Fibroblast of pulmonary artery (primary cell): Measurements from ENCODE around the gene VWF.
"Not testable (repeated sequence)": the region's sequence is repeated elsewhere in the genome, so short reads cannot be mapped to it uniquely, and the experiment has no call there.

Experiments
- DNase-seq: peaks from one replicate; pipeline ENCODE4 v3.0.0-alpha.2; 2010; ENCODE audit warnings: low read depth
- H3K4me3 ChIP-seq: replicated peaks from 2 replicates; pipeline ENCODE4 v1.5.1; 2011; ENCODE audit warnings: low read depth, mild to moderate bottlenecking, control low read depth, low read length, moderate library complexity
- TF ChIP-seq, protein P1 (sequence below): IDR thresholded peaks from 2 replicates; pipeline ENCODE4 v1.5.1; 2011; ENCODE audit warnings: mild to moderate bottlenecking, control low read depth, low read length, inconsistent platforms; ENCODE audit errors: missing control alignments

The VWF gene

DNA sequence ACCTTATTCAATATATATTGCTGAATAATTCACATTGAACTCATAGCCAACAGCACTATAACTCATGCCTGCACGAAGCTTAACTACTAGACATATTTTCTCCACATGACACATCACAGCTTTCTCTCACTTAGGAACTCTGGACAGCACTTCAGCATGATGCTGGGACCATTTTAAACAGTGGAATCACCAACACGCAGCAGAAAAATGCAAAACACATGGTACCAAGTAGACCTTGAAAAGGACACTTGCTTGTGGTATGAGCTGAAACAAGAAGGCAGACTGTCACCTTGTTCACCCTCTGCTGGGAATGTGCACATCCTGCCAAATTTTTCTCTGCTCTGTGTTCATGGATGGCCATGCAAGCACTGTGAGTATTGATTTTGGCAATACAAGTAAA, 40.9 kb upstream of the VWF start:
- TF ChIP-seq, protein P1, sequence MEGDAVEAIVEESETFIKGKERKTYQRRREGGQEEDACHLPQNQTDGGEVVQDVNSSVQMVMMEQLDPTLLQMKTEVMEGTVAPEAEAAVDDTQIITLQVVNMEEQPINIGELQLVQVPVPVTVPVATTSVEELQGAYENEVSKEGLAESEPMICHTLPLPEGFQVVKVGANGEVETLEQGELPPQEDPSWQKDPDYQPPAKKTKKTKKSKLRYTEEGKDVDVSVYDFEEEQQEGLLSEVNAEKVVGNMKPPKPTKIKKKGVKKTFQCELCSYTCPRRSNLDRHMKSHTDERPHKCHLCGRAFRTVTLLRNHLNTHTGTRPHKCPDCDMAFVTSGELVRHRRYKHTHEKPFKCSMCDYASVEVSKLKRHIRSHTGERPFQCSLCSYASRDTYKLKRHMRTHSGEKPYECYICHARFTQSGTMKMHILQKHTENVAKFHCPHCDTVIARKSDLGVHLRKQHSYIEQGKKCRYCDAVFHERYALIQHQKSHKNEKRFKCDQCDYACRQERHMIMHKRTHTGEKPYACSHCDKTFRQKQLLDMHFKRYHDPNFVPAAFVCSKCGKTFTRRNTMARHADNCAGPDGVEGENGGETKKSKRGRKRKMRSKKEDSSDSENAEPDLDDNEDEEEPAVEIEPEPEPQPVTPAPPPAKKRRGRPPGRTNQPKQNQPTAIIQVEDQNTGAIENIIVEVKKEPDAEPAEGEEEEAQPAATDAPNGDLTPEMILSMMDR: no peak
- DNase-seq: no peak
- no peak overlapping the region for H3K4me3 ChIP-seq

DNA sequence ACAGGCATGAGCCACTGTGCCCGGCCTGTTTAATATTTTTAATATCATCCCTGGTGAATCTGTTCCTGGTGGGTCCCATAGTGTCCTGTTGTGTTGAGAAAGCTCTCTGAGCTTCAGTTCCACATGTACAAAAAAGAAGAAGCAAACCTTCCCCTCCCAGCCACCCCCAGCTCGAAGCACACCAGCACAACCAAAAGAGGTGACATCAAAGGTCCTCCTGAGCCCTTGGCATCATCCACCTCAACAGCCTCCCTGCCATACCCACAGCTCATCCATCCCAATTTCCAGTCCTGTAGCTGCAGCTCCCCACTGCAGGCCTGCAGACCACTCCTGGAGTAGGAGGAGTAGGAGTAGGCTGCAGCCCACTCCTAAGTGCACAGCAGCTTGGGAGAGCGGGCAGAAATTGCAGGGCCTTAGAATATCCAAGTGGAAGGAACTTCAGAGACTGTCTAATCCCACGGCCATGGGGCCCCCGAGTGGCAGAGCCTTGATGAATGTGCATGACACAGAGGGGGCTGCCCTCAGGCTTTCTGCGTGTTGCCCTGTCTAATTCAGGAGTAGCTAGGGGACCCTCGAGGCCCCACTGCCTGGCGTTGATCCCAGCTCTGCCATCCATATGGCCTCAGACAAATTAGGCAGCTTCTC, 39.1 kb upstream of the VWF start:
- DNase-seq: no peak
- TF ChIP-seq, protein P1: no peak
- H3K4me3 ChIP-seq: no peak overlapping the region

DNA sequence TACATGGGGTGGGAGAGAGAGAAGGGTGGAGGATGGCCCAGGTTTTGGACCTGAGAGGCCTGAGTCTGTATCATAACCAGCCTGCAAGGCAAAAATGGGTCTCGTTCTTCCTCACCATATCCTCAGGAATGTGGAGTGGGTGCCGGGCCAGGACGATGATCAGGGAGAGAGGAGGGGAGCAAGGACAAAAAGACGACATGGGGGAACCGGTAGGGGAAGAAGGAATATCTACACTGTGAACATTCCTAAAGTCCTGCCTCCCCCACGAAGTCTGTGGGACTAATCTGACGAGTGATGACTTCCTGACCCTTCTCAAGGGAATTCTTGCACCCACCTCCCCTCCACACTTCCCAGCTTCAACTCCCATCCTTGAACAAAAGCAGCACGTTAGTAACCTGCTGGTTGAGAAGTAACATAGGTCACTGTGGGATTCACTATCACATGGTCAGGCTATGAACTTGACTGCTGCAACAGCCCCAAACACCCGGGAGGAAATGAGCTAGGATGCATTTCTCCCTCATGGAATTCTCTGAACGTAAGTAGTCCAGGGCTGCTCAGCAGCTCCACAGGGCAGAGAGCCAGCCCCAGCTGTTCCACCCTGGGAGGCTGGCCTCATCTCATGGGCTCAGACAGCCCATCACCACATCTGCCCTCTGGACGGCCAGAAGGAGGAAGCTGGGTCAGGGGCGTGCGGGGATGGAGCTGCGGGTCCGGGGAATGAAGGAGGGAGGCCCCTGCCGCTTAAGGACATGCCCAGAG, 36.8 kb upstream of the VWF start:
- TF ChIP-seq, protein P1: no peak
- peak; percentile 95 for DNase-seq
- H3K4me3 ChIP-seq: no peak overlapping the region

DNA sequence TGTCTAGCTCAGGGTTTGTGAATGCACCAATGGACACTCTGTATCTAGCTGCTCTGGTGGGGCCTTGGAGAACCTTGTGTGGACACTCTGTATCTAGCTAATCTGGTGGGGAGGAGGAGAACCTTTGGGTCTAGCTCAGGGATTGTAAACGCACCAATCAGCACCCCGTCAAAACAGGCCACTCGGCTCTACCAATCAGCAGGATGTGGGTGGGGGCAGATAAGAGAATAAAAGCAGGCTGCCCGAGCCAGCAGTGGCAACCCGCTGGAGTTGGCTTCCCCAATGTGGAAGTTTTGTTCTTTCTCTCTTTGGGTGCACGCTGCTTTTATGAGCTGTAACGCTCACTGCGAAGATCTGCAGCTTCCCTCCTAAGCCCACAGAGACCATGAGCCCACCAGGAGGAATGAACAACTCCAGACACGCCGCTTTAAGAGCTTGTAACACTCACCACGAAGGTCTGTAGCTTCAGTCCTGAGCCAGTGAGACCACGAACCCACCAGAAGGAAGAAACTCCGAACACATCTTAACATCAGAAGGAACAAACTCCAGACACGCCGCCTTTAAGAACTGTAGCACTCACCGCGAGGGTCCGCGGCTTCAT, 35.7 kb upstream of the VWF start:
- DNase-seq, H3K4me3 ChIP-seq: not testable (repeated sequence)

DNA sequence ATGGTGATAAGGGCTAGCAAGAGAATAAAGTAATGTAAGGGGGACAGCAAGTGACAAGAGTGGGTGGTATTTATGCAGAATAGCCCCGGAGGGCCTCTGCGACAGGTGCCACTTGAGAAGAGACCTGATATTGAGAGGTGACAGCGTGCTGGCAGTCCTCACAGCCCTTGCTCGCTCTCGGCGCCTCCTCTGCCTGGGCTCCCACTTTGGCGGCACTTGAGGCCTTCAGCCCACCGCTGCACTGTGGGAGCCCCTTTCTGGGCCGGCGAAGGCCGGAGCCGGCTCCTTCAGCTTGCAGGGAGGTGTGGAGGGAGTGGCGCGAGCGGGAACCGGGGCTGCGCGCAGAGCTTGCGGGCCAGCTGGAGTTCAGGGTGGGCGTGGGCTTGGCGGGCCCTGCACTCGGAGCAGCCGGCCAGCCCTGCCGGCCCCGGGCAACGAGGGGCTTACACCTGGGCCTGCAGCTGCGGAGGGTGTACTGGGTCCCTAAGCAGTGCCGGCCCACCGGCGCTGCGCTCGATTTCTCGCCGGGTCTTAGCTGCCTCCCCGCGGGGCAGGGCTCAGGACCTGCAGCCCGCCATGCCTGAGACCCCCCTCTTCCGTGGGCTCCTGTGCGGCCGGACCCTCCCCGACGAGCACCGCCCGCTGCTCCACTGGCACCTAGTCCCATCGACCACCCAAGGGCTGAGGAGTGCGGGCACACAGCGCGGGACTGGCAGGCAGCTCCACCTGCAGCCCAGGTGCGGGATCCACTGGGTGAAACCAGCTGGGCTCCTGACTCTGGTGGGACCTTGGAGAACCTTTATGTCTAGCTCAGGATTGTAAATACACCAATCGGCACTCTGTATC, 34.9 kb upstream of the VWF start:
- H3K4me3 ChIP-seq, DNase-seq: not testable (repeated sequence)

DNA sequence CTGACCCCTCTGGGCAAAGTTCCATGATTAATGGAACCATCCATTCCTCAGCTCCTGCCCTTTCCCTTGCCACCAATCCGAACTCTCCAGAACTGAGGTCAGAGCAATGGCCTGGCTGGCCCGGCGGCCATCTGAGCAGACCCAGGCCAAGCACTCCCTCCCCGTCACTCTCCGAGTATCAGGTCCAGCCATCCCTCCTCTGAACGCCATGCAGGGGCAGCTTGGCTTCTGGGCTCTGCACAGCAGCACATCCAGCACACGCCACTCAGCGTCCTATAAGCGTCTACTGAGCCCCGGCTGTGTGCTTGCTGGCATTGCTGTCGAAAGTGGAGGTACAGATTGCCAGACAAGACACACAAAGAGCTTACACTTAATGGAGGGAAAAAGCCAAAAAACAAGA, 34.3 kb upstream of the VWF start:
- no peak for DNase-seq
- H3K4me3 ChIP-seq: no peak overlapping the region

DNA sequence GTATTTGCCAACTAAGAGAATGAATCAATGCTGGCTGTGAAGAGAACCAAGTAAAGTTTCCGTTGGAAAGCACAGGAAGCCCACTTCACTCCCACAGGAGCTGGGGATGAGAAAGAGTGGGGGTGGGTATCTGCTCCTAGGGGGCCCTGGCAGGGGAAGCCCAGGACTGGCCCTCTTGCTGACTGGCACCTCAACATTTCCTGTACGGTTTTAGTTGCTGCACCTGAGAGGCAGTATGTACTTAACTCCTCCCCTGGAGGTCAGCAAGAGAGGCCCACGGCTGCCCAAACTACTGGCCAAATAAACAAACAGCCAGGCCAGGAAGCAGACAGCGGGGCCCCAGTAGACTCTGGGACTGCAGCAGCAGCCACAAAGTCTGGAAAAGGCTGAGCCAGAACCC, 33.8 kb upstream of the VWF start:
- no peak overlapping the region for H3K4me3 ChIP-seq
- peak; percentile 30 for DNase-seq
- TF ChIP-seq, protein P1: no peak

More for the DNA sequence above, 34.3 kb upstream of the VWF start:
- TF ChIP-seq, protein P1: no peak
